Measurements from ENCODE around the gene ZNF763. TPM values are rescaled to one million over a fixed set of nuclear protein-coding genes. Genes with fewer than 3 reads are reported as not detected.
"Not testable (repeated sequence)": the region's sequence is repeated elsewhere in the genome, so short reads cannot be mapped to it uniquely, and the experiment has no call there.

Gene ZNF763
- total RNA-seq, 1 donor from 2014 or later: not detected

DNA sequence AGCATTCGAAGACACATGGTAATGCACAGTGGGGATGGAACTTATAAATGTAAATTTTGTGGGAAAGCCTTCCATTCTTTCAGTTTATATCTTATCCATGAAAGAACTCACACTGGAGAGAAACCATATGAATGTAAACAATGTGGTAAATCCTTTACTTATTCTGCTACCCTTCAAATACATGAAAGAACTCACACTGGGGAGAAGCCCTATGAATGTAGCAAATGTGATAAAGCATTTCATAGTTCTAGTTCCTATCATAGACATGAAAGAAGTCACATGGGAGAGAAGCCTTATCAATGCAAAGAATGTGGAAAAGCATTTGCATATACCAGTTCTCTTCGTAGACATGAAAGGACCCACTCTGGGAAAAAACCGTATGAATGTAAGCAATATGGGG lies 16.2 kb upstream of the ZNF763 start:
- no peak overlapping the region for H3K9ac ChIP-seq (ENCODE audit: low read length)
- FAIRE-seq (no peak), DNase-seq (ENCODE audit: low read depth) (no peak)
- peaks cover 76% of the 10 kb centered on the region for H3K9me3 ChIP-seq (ENCODE audit: insufficient read depth, low read depth, low read length)
- no peak for TF ChIP-seq EZH2 (IDR thresholded peaks at IDR 0.05; ENCODE audit: insufficient read depth, low read length)
- TF ChIP-seq, protein P1, sequence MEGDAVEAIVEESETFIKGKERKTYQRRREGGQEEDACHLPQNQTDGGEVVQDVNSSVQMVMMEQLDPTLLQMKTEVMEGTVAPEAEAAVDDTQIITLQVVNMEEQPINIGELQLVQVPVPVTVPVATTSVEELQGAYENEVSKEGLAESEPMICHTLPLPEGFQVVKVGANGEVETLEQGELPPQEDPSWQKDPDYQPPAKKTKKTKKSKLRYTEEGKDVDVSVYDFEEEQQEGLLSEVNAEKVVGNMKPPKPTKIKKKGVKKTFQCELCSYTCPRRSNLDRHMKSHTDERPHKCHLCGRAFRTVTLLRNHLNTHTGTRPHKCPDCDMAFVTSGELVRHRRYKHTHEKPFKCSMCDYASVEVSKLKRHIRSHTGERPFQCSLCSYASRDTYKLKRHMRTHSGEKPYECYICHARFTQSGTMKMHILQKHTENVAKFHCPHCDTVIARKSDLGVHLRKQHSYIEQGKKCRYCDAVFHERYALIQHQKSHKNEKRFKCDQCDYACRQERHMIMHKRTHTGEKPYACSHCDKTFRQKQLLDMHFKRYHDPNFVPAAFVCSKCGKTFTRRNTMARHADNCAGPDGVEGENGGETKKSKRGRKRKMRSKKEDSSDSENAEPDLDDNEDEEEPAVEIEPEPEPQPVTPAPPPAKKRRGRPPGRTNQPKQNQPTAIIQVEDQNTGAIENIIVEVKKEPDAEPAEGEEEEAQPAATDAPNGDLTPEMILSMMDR (IDR thresholded peaks at IDR 0.05; ENCODE audit: insufficient read depth, low read depth, low read length): no peak
- Mint-ChIP-seq H3K27me3 (ENCODE audit: low read depth, unreplicated experiment) (no peaks in the 10 kb centered on the region), H3K4me3 (ENCODE audit: unreplicated experiment) (no peak overlapping the region), H3K36me3 (ENCODE audit: low read depth, unreplicated experiment) (no peaks in the 10 kb centered on the region), H3K4me1 (ENCODE audit: low read depth, unreplicated experiment) (no peaks in the 10 kb centered on the region), H3K9me3 (ENCODE audit: unreplicated experiment) (peaks cover 43% of the 10 kb centered on the region), H3K27ac (ENCODE audit: unreplicated experiment) (no peak overlapping the region)
- H3K4me2 ChIP-seq (ENCODE audit: low read length): no peak overlapping the region
- H3K36me3 ChIP-seq (ENCODE audit: insufficient read depth, low read length): peaks cover 17% of the 10 kb centered on the region
- H3K27me3 ChIP-seq (ENCODE audit: insufficient read depth, low read length): no peaks in the 10 kb centered on the region
- peaks cover 22% of the 10 kb centered on the region for H3K79me2 ChIP-seq (ENCODE audit: insufficient read depth, low read length)
- H3K4me1 ChIP-seq (ENCODE audit: insufficient read depth, low read length): no peaks in the 10 kb centered on the region
- H4K20me1 ChIP-seq (ENCODE audit: insufficient read depth, low read length): no peaks in the 10 kb centered on the region
- no peak overlapping the region for H3K4me3 ChIP-seq (ENCODE audit: insufficient read depth, low read depth, low read length)
- H2AFZ ChIP-seq (ENCODE audit: low read depth, low read length): no peak overlapping the region
- H3K27ac ChIP-seq (ENCODE audit: low read depth, low read length): no peak overlapping the region

DNA sequence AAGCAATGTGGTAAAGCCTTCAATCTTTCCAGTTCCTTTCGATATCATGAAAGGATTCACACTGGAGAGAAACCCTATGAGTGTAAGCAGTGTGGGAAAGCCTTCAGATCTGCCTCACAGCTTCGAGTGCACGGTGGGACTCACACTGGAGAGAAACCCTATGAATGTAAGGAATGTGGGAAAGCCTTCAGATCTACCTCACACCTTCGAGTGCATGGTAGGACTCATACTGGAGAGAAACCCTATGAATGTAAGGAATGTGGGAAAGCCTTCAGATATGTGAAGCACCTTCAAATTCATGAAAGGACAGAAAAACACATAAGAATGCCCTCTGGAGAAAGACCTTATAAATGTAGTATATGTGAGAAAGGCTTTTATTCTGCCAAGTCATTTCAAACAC lies 15.6 kb upstream of the ZNF763 start:
- no peaks in the 10 kb centered on the region for H3K27me3 ChIP-seq (ENCODE audit: insufficient read depth, low read length)
- H3K4me1 ChIP-seq (ENCODE audit: insufficient read depth, low read length): no peaks in the 10 kb centered on the region
- H3K27me3 Mint-ChIP-seq (ENCODE audit: low read depth, unreplicated experiment): no peaks in the 10 kb centered on the region
- no peaks in the 10 kb centered on the region for H3K4me1 Mint-ChIP-seq (ENCODE audit: low read depth, unreplicated experiment)
- no peaks in the 10 kb centered on the region for H4K20me1 ChIP-seq (ENCODE audit: insufficient read depth, low read length)
- H3K36me3 ChIP-seq (ENCODE audit: insufficient read depth, low read length): peaks cover 17% of the 10 kb centered on the region
- H3K9ac ChIP-seq (ENCODE audit: low read length): no peak overlapping the region
- no peak overlapping the region for H3K27ac Mint-ChIP-seq (ENCODE audit: unreplicated experiment)
- no peak overlapping the region for H3K4me3 Mint-ChIP-seq (ENCODE audit: unreplicated experiment)
- peaks cover 40% of the 10 kb centered on the region for H3K9me3 Mint-ChIP-seq (ENCODE audit: unreplicated experiment)
- no peaks in the 10 kb centered on the region for H3K36me3 Mint-ChIP-seq (ENCODE audit: low read depth, unreplicated experiment)
- no peak overlapping the region for H3K4me3 ChIP-seq (ENCODE audit: insufficient read depth, low read depth, low read length)
- no peak overlapping the region for H3K27ac ChIP-seq (ENCODE audit: low read depth, low read length)
- DNase-seq (ENCODE audit: low read depth) (peak; percentile 16), FAIRE-seq (no peak)
- TF ChIP-seq, protein P1 (IDR thresholded peaks at IDR 0.05; ENCODE audit: insufficient read depth, low read depth, low read length): no peak
- TF ChIP-seq EZH2 (IDR thresholded peaks at IDR 0.05; ENCODE audit: insufficient read depth, low read length): no peak
- peaks cover 16% of the 10 kb centered on the region for H3K79me2 ChIP-seq (ENCODE audit: insufficient read depth, low read length)
- no peak overlapping the region for H3K4me2 ChIP-seq (ENCODE audit: low read length)
- no peak overlapping the region for H2AFZ ChIP-seq (ENCODE audit: low read depth, low read length)
- peaks cover 73% of the 10 kb centered on the region for H3K9me3 ChIP-seq (ENCODE audit: insufficient read depth, low read depth, low read length)

DNA sequence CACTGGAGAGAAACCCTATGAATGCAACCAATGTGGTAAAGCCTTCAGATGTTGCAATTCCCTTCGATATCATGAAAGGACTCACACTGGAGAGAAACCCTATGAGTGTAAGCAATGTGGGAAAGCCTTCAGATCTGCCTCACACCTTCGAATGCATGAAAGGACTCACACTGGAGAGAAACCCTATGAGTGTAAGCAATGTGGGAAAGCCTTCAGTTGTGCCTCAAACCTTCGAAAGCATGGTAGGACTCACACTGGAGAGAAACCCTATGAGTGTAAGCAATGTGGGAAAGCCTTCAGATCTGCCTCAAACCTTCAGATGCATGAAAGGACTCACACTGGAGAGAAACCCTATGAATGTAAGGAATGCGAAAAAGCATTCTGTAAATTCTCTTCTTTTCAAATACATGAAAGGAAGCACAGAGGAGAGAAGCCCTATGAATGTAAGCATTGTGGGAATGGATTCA lies 15.2 kb upstream of the ZNF763 start:
- H2AFZ ChIP-seq (ENCODE audit: low read depth, low read length); H3K4me3 Mint-ChIP-seq (ENCODE audit: unreplicated experiment); H3K36me3 Mint-ChIP-seq (ENCODE audit: low read depth, unreplicated experiment); H3K27ac Mint-ChIP-seq (ENCODE audit: unreplicated experiment); H3K4me2 ChIP-seq (ENCODE audit: low read length); H3K9ac ChIP-seq (ENCODE audit: low read length); H3K4me1 Mint-ChIP-seq (ENCODE audit: low read depth, unreplicated experiment); H3K27me3 ChIP-seq (ENCODE audit: insufficient read depth, low read length); FAIRE-seq; H3K27ac ChIP-seq (ENCODE audit: low read depth, low read length); H4K20me1 ChIP-seq (ENCODE audit: insufficient read depth, low read length); DNase-seq (ENCODE audit: low read depth); H3K27me3 Mint-ChIP-seq (ENCODE audit: low read depth, unreplicated experiment); H3K4me1 ChIP-seq (ENCODE audit: insufficient read depth, low read length): not testable (repeated sequence)
- H3K4me3 ChIP-seq (ENCODE audit: insufficient read depth, low read depth, low read length): peak overlapping the region; percentile 9
- peaks cover 69% of the 10 kb centered on the region for H3K9me3 ChIP-seq (ENCODE audit: insufficient read depth, low read depth, low read length)
- peaks cover 12% of the 10 kb centered on the region for H3K79me2 ChIP-seq (ENCODE audit: insufficient read depth, low read length)
- peaks cover 17% of the 10 kb centered on the region for H3K36me3 ChIP-seq (ENCODE audit: insufficient read depth, low read length)
- peaks cover 36% of the 10 kb centered on the region for H3K9me3 Mint-ChIP-seq (ENCODE audit: unreplicated experiment)
